HG02943 (cell line): ENCODE measurements around the gene CDH4.
"Not testable (repeated sequence)": the region's sequence is repeated elsewhere in the genome, so short reads cannot be mapped to it uniquely, and the experiment has no call there.

ENCODE experiments used
- ATAC-seq: cut with Tn5 transposase; IDR thresholded peaks from one replicate; pipeline ENCODE4 v1.9.1; 2021; ENCODE audit warnings: mild to moderate bottlenecking, low read depth, moderate library complexity; ENCODE audit not compliant: unreplicated experiment

Gene CDH4

DNA sequence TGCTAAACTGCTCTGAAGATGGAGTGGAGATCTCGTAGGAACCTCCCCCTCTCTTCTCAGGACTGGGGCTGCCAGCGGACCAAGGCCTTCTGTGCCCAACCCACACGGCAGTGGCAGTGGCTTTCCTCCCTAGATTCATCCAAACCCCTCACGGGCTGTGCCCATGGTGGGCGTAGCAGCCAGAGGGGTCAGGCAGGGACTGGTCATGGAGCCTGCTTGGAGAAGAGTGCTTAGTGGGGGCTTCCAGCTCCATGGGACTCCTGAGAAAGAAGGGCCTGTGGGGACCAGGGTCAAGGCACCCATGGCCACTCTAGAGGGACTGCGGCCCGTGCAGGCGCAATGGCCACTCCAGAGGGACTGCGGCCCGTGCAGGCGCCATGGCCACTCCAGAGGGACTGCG, 727.0 kb downstream of the CDH4 start:
- no peak for ATAC-seq

DNA sequence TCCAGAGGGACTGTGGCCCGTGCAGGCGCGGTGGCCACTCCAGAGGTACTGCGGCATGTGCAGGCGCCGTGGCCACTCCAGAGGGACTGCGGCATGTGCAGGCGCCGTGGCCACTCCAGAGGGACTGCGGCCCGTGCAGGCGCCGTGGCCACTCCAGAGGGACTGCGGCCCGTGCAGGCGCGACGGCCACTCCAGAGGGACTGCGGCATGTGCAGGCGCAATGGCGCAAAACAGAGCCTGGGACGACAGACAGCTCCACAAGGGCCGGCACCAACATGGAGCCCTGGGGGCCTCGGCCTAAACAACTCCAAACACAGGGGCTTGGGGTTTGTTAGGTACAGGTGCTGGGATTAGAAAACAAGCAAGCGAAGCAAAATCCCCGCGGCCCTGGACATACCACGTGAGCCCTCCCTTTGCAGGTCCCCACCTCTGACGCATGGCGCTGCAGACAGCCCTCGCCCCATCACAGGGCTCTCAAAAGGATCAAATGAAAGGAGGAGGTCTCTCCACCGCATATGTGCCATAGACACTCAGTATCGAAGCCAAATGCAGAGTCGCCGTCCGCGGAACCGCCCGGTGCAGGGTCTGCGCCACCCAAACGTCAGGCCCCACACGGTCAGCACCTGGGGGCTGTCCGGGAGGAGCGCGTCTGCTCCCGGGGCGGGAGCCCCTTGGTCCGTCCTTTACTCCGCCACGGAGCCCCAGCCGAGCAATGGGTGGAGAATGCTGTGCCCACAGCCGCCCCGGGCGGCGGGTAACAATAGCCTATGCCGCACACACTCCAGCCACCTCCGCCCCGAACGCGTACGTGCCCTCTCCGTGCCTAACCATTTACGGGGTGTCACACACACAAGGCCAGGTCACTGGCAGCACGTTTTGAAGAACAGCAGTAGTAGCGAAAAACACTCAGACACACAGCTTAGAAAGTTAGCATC, 727.9 kb downstream of the CDH4 start:
- no peak for ATAC-seq

DNA sequence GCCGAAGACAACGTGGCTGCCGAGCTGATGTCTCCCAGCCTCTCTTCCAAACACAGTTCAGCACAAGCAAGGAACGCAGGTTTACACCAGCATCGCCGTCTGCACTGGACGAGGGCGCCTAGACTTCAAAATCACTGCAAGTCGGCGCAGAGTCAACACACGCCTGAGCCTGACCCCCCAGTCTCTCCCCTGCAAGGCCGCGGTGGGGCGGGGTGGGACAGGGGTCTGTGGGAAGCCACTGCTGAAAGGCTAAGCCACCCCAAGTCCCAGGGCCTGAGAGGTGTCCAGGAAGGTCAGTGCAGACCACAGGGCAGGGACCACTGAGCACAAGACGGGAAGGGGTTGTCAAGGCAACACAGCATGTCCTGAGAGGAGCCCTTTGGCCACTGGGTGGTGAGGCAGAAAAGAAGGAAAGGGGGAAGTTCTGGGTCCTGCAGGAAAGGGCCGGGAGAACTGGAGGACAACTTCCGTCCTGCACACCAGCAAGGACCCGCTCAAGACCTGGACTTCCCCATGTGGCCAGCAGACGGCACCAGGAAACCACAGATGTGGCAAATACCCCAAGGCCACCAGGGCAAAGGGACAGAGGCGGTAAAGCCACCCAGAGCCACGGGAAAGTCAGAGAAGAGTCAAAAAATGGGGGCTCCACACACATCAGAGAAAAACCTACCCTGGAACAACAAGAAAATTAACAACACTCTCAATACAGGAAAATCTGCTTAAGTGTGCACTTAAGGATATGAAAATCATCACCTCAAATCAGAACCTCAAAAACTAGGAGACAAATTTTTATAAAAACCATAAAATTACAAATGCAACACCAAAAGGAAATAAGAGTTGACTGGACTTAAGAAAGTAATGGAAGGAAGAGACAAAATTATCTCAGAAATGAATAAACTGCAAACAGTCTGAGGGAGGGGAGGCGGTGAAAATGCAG, 728.9 kb downstream of the CDH4 start:
- ATAC-seq, result no peak

DNA sequence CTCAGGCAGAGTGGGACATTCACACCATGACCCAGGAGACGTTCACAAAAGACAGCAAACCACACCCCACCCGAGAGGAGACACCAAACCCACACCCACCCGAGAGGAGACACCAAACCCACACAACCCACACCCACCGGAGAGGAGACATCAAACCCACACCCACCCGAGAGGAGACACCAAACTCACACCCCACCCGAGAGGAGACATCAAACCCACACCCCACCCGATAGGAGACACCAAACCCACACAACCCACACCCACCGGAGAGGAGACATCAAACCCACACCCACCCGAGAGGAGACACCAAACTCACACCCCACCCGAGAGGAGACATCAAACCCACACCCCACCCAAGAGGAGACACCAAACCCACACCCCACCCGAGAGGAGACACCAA, 729.6 kb downstream of the CDH4 start:
- not testable (repeated sequence) for ATAC-seq

DNA sequence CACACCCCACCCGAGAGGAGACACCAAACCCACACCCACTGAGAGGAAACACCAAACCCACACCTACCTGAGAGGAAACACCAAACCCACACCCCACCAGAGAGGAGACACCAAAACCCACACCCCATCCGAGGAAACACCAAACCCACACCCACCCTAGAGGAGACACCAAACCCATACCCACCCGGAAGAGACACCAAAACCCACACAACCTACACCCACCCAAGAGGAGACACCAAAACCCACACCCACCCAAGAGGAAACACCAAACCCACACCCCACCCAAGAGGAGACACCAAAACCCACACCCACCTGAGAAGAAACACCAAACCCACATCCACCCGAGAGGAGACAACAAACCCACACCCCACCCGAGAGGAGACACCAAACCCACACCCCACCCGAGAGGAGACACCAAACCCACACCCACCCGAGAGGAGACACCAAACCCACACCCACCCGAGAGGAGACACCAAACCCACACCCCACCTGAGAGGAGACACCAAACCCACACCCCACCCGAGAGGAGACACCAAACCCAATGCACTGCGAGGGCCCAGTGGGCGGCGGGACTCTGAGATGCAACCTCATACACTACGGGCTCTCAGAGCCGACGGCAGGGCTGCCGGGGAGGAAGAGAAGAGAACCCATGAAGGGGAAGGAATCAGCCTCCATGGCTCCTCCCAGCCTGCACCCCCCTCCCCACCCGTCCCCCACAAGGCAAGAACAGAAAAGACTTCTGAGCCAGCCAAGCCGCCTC, 730.3 kb downstream of the CDH4 start:
- ATAC-seq, result no peak

DNA sequence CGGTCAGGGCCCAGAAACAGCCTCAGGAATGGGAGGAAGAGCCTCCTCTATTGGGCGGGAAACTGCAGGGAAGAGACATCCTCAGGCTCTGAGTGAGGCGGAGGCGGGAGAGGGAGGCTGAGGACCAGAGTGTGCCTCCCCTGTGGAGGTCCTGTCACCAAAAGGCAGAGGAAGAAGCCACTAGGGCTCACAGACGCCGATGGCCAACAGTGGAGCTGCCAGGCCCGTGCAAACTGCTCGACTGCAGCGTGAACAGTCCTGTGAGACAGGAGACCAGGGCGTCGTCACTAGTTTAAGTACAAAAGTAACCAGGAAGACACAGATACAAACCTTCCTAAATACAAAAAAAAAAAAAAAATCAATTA, 730.9 kb downstream of the CDH4 start:
- ATAC-seq, result no peak

DNA sequence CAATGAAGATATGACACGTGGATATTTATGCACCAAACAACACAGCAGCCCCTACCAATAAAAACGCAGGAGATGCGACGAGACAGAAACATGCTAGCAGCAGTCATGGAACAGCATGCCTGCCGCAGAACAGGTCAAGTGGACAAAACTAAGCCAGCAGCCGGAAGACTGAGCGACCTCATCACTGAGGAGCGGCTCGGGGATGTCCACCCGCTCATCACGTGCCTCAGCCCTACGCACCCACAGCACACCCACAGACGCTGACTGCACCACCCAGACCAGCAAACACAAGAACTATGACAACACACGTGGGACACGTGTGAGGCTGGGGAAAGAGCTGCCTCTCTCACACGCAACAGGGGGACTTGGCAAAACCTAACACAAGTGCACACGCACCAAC, 731.9 kb downstream of the CDH4 start:
- no peak for ATAC-seq

DNA sequence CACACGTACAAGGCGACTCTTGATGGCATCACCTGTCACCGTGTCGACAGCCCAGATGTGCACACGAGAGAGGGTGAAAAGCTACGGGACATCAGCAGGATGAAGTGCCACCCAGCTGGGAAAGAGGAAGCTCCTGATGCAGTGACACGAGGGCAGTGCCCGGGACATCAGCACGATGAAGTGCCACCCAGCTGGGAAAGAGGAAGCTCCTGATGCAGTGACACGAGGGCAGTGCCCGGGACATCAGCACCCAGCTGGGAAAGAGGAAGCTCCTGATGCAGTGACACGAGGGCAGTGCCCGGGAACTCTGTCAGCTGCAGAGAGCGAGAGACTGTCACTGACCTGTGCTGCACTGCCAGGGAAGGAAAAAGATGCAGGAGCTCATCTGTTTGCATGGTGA, 732.4 kb downstream of the CDH4 start:
- not testable (repeated sequence) for ATAC-seq

DNA sequence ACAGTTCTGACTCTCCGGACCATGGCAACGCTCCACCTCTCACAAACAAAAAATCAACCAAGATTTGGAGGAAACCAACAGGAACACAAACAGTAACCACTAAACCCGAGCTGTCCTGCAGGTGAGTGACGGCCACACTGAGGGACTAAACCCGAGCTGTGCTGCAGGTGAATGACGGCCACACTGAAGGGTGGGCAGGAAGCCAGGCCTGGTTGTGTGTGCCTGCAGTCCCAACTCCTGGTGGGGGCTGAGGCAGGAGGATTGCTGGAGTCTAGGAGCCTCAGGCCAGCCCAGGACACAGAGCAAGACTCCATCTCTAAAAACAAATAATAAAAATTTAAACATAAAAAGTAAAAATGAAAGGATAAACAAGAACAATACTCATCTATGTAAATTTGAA, 733.0 kb downstream of the CDH4 start:
- no peak for ATAC-seq

DNA sequence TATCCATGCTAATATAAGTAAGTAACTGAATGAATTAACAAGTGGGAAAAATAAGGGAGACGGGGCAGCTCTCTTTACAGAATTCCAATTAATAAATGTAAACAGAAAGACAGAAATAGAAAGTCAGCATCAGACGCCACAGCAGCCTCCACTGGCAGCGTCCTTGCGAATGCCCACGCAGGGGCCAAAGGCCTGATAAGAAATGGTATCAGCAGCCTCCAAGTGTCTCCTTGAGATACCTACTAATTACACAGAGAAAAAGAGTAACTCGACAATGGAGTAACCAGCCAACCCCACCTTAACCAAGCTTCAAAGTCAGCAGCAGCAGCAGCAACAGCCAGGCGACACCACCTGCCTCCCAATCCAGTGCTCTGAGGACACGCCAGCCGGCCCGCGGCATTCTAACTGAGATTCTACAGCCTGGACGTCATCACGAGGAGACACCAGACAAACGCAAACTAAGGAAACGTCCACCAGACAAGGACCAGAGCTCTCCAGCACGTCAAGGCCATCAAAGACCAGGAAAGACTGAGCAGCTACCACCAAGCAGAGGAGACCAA, 734.8 kb downstream of the CDH4 start:
- no peak for ATAC-seq

DNA sequence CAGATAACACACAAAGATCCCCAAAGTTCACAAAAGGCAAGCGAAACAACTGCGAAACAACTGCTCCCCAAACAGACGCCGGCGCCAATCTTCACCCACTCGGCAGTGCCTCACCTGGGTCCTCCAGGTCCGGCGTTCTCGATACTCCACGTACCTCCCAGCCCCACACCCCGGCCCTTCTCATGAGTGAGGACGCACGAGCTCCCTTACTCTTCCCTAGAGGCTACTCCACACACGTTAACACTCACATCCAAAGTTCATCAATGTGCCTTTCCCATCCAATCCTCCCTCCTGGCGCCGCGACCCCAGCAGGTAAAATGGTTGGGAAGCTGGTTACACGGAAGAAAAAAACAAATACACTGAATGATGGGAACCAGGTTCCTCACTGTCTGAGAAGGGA, 736.6 kb downstream of the CDH4 start:
- ATAC-seq, result no peak

DNA sequence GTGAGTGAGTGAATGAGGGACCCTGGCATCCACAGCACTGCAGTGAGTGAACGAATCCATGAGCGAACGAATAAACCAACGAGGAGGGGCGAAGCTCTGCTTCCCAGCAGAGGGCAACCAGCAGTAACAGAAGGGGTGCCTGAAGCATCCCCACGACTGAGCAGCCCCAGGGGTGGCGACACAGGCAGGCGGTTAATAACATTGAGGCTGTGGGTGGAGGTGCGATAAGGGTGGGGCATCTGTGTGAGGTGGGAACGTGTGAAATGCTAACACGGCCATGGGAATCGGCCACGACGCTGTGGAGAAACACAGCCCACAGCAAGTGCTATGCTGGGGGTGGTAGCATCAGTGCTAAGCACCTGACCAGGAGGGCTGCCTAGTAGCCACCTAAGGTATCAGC, 737.7 kb downstream of the CDH4 start:
- ATAC-seq, result no peak
